ENCODE data around the gene SNRNP35. TPM values are rescaled to one million over a fixed set of nuclear protein-coding genes. Genes with fewer than 3 reads are reported as not detected.
A peak's percentile ranks its signal among the peaks of the same experiment; 100 is the strongest.

Gene SNRNP35
- total RNA-seq, 1 donor from 2014 or later = 23.3 TPM

DNA sequence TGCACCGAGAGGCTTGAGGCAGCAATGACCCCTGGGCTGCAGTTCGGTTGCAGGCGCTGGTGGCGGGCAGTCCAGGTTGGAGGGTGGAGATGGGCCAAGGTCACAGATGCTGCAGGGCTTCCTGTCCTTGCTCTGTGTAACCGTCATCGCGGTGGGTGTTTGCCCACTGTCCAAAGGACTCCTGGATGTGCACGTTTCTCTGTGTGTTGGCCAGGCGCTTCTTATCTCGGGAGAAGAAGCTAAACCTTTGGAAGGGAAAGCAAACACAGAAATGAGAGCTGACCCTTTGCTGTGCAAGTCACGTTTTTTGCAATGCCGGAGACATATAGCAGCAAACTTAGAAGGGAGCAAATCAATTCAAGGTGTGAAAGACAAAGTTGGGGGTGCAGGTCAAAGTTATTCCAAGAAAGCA lies 14.5 kb downstream of the SNRNP35 start:
- Histone ChIP-seq H3K27ac (no peak overlapping the region), H3K36me3 (peaks cover 43% of the 10 kb centered on the region), H3K4me1 (peaks cover 7% of the 10 kb centered on the region), H3K4me3 (no peak overlapping the region), H3K27me3 (ENCODE audit: low read depth) (no peaks in the 10 kb centered on the region), H3K9me3 (no peaks in the 10 kb centered on the region)
- TF ChIP-seq, protein P1, sequence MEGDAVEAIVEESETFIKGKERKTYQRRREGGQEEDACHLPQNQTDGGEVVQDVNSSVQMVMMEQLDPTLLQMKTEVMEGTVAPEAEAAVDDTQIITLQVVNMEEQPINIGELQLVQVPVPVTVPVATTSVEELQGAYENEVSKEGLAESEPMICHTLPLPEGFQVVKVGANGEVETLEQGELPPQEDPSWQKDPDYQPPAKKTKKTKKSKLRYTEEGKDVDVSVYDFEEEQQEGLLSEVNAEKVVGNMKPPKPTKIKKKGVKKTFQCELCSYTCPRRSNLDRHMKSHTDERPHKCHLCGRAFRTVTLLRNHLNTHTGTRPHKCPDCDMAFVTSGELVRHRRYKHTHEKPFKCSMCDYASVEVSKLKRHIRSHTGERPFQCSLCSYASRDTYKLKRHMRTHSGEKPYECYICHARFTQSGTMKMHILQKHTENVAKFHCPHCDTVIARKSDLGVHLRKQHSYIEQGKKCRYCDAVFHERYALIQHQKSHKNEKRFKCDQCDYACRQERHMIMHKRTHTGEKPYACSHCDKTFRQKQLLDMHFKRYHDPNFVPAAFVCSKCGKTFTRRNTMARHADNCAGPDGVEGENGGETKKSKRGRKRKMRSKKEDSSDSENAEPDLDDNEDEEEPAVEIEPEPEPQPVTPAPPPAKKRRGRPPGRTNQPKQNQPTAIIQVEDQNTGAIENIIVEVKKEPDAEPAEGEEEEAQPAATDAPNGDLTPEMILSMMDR (IDR thresholded peaks at IDR 0.05) = no peak
- intact Hi-C loops (cut with DNase I) = no loop called here
- DNase-seq (no peak), ATAC-seq (no peak)

DNA sequence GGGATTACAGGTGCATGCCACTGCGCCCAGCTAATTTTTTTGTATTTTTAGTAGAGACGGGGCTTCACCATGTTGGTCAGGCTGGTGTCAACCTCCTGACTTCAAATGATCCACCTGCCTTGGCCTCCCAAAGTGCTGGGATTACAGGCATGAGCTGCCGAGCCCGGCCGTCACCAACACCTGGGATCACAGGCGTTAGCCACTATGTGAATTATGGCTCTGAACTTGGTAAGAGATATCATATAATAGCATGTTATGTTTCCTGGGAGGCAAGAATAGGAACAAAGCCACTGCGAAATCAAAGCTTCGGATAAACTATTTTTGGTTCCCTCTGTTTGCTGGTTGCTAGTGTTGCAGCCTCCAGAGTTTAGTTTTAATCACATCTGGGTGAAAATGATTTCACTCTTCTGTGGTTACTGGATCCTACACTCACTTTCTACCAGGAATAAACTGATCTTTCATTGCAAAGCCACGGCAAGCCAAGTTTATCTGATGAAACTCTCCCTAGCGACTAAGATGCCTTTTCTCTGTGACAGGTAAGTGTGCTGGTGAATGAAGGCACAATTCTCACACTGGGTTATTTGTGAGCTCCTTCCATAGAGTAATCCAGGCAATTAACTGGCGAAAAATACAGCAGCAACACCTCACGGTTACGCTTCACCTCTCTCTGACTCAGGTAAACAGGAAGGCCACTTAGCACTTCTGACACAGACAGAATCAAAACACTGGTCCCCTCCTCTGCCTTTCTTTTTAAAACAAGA lies 16.7 kb downstream of the SNRNP35 start:
- DNase-seq (no peak), ATAC-seq (no peak)
- no peak overlapping the region for H3K27ac ChIP-seq
- H3K27me3 ChIP-seq (ENCODE audit: low read depth) = no peaks in the 10 kb centered on the region
- no peak overlapping the region for H3K4me3 ChIP-seq
- H3K36me3 ChIP-seq = peaks cover 50% of the 10 kb centered on the region
- H3K9me3 ChIP-seq = no peaks in the 10 kb centered on the region
- H3K4me1 ChIP-seq = peaks cover 15% of the 10 kb centered on the region
- TF ChIP-seq, protein P1 (IDR thresholded peaks at IDR 0.05) = no peak
- intact Hi-C loops (cut with DNase I) = no loop called here

DNA sequence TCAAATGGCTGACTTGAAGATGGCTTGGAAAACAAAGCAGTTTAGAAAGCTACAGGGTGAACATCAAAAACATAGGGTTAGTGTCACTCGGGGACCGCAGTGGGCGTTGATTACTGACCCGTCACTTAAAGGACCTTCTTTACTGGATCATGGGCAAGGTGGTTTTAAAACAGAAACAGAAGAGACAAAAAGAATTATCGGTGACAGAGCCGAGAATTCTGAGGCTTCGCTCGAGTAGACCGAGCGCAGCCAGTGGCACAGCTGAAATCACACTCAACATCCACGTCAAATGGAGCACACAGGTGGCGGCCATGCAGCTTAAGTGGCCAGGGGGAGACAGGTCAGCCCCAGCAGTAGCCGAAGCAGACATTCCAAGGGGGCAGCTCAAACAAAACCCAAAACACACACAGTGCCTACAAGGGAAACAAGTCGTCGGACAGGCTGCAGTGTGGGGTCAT lies 17.3 kb downstream of the SNRNP35 start:
- ATAC-seq (no peak), DNase-seq (no peak)
- Histone ChIP-seq H3K4me3 (no peak overlapping the region), H3K27ac (no peak overlapping the region), H3K36me3 (peaks cover 46% of the 10 kb centered on the region), H3K9me3 (no peaks in the 10 kb centered on the region), H3K4me1 (peaks cover 18% of the 10 kb centered on the region), H3K27me3 (ENCODE audit: low read depth) (no peaks in the 10 kb centered on the region)
- intact Hi-C loops (cut with DNase I) = no loop called here
- TF ChIP-seq, protein P1 (IDR thresholded peaks at IDR 0.05) = no peak

DNA sequence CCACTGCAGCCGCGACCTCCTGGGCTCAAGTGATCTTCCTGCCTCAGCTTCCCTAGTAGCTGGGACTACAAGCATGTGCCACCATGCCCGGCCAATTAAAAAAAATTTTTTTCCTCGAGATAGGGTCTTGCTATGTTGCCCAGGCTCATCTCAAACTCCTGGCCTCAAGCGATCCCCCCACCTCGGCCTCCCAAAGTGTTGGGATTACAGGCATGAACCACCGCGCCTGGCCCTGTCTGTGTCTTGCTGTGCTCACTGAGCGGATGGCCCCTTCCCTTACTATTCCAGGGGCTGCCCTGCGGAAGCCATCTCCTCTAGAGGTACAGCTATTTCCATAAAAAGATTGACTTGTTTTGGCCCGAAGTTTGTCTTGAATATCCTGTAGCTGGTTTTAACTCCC lies 20.1 kb downstream of the SNRNP35 start:
- Histone ChIP-seq H3K36me3 (peaks cover 20% of the 10 kb centered on the region), H3K4me3 (no peak overlapping the region), H3K27ac (no peak overlapping the region), H3K9me3 (no peaks in the 10 kb centered on the region), H3K4me1 (peaks cover 11% of the 10 kb centered on the region), H3K27me3 (ENCODE audit: low read depth) (no peaks in the 10 kb centered on the region)
- TF ChIP-seq, protein P1 (IDR thresholded peaks at IDR 0.05) = no peak
- DNase-seq = no peak
- no peak for ATAC-seq
- intact Hi-C loops (cut with DNase I) = no loop called here

DNA sequence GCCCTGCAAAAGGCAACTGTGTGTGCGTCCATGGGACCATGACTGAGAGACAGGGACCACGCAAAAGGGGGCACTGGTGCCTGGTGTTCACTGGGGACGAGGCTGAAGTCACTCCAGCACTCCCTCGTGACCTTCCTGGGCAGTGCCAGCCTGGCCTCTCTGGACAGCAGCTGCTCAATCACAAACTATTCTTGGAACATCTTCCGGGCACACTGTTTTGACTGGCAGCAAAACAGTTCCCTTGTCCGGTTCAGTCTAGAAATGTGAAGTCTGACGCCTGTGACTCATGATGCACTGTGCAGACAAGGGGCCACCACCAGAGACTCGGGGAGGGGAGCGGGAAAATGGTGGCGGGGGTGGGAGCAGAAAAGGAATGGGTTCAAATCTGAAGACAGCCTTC lies 20.8 kb downstream of the SNRNP35 start:
- DNase-seq (no peak), ATAC-seq (peak in 1 of 2 donors; percentile 25)
- peaks cover 22% of the 10 kb centered on the region for H3K36me3 ChIP-seq
- no peak overlapping the region for H3K27ac ChIP-seq
- TF ChIP-seq, protein P1 (IDR thresholded peaks at IDR 0.05) = no peak
- peaks cover 11% of the 10 kb centered on the region for H3K4me1 ChIP-seq
- intact Hi-C loops (cut with DNase I) = no loop called here
- H3K9me3 ChIP-seq = no peaks in the 10 kb centered on the region
- H3K4me3 ChIP-seq = no peak overlapping the region
- no peaks in the 10 kb centered on the region for H3K27me3 ChIP-seq (ENCODE audit: low read depth)

All from lower lobe of right lung (tissue), 2 donors.